Activated T-cell treated with anti-CD3 and anti-CD28 coated beads, Interleukin-2, amount 50 U/mL, for 72 hours (primary cell): ENCODE data around the gene EXOC2. TPM values are rescaled to one million over a fixed set of nuclear protein-coding genes. Genes with fewer than 3 reads are reported as not detected.
A peak's percentile ranks its signal among the peaks of the same experiment; 100 is the strongest.
"Not testable (repeated sequence)": the region's sequence is repeated elsewhere in the genome, so short reads cannot be mapped to it uniquely, and the experiment has no call there.

Source experiments
- ATAC-seq, 2 donors: fragments of 150-1000 bp; cut with Tn5 transposase; replicated peaks in 1 of 2; 2 replicates each; pipeline ENCODE4 v1.10.0; 2021; ENCODE audit warnings: moderate library complexity in 2 of 2, mild to moderate bottlenecking in 1 of 2
- DNase-seq, 2 donors: peaks; one replicate each; pipeline ENCODE4 v3.0.0; 2021 to 2022; ENCODE audit warnings: mixed read lengths in 1 of 2
- H3K27ac Mint-ChIP-seq: one replicate; pipeline ENCODE4 v1.8.0; 2022; ENCODE audit warnings: mild to moderate bottlenecking, moderate library complexity, mixed read lengths
- H3K27me3 Mint-ChIP-seq: one replicate; pipeline ENCODE4 v1.8.0; 2022; ENCODE audit warnings: low read depth, mixed read lengths
- H3K36me3 Mint-ChIP-seq, 2 donors: one replicate each; pipeline ENCODE4 v1.8.0; 2022; ENCODE audit warnings: mixed read lengths in 2 of 2, mild to moderate bottlenecking in 1 of 2; ENCODE audit not compliant: insufficient read depth in 2 of 2
- H3K4me1 Mint-ChIP-seq: one replicate; pipeline ENCODE4 v1.8.0; 2022; ENCODE audit warnings: low read depth, mixed read lengths
- H3K4me3 Mint-ChIP-seq, 2 donors: one replicate each; pipeline ENCODE4 v1.8.0; 2022; ENCODE audit warnings: mild to moderate bottlenecking in 2 of 2, mixed read lengths in 2 of 2, moderate library complexity in 2 of 2
- H3K9me3 Mint-ChIP-seq, 2 donors: one replicate each; pipeline ENCODE4 v1.8.0; 2022; ENCODE audit warnings: mixed read lengths in 2 of 2
- total RNA-seq, 2 donors: library from RNA; stranded (reverse); gene quantifications; one replicate each; pipeline ENCODE4 v1.2.3, GENCODE V29; 2022

EXOC2 gene
- total RNA-seq, 2 donors from 2014 or later: 42.2 to 46.1 TPM

GRCh38 chr6:705047-705446 is 12.1 kb upstream of the EXOC2 start:
- Mint-ChIP-seq H3K27me3 (peaks cover 34% of the 10 kb centered on the region), H3K4me3 (no peak overlapping the region), H3K27ac (no peak overlapping the region), H3K4me1 (peaks cover 21% of the 10 kb centered on the region), H3K9me3 (no peaks in the 10 kb centered on the region), H3K36me3 (no peaks in the 10 kb centered on the region)
- no peak for DNase-seq
- no peak for ATAC-seq

GRCh38 chr6:704046-704445 is 11.1 kb upstream of the EXOC2 start:
- Mint-ChIP-seq H3K4me1 (peaks cover 11% of the 10 kb centered on the region), H3K27me3 (peaks cover 37% of the 10 kb centered on the region), H3K9me3 (no peaks in the 10 kb centered on the region), H3K4me3 (no peak overlapping the region), H3K27ac (no peak overlapping the region), H3K36me3 (no peaks in the 10 kb centered on the region)
- ATAC-seq (no peak), DNase-seq (no peak)

DNA sequence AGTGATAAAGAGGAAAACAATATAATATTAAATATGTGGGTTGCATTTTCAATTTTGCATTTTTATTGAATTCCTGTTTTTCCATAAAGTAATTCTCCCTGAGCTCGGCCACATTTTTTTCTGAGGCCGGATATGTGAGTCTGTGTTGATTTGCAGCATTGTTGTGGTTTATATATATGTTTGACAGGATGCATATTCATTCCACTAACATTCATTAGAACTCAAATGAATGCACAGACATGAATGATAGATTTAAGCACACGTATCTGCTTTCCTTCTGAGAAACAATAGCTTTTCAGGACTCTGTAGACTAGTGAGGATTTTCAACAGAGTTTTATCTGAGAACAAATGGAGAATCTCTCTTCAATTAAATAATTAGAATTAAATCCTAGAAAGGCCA is 10.6 kb upstream of the EXOC2 start:
- Mint-ChIP-seq H3K27me3 (peaks cover 37% of the 10 kb centered on the region), H3K4me3 (no peak overlapping the region), H3K36me3 (no peaks in the 10 kb centered on the region), H3K9me3 (no peaks in the 10 kb centered on the region), H3K27ac (no peak overlapping the region), H3K4me1 (peaks cover 9% of the 10 kb centered on the region)
- peak in 1 of 2 donors; percentile 36 for ATAC-seq
- no peak for DNase-seq

DNA sequence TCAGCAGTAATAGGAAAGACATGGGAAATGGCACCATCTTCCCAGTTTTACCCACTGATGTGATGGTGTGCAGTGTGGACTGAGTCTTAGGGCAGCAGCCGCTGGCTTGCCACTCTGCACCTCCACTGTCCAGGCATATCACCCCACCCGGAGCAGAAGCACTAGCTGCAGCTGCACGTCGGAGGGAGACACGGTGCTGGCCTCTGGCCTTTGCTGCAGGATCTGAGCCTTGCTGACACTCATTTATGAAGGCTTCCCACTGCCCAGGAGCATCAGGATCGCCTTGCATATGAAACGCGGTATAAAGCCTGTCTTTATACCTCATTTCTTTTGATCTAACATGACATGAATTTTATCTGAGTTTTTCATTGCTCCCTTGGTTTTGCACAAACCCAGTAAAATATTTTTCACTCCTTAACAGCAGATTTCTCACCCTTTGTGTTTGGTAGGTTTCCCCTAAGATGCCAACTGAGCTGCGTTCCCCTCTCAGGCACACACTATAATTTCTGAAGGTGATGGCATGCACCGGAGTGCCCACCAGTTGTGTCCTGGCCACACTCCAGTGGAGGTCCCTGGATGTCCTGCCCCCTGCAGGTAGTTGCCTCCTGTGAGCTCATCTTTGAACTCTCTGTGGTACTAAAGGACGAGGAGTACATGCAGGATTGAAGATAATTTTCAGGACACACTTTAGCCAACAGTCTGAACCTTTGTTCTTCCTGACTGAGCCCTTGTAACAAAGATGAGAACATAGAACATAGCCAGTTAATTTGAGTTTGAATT is 9.0 kb upstream of the EXOC2 start:
- ATAC-seq: no peak
- Mint-ChIP-seq H3K4me1 (peaks cover 5% of the 10 kb centered on the region), H3K4me3 (no peak overlapping the region), H3K36me3 (no peaks in the 10 kb centered on the region), H3K27ac (no peak overlapping the region), H3K27me3 (peaks cover 27% of the 10 kb centered on the region), H3K9me3 (no peaks in the 10 kb centered on the region)
- peak in 1 of 2 donors; percentile 10 for DNase-seq

DNA sequence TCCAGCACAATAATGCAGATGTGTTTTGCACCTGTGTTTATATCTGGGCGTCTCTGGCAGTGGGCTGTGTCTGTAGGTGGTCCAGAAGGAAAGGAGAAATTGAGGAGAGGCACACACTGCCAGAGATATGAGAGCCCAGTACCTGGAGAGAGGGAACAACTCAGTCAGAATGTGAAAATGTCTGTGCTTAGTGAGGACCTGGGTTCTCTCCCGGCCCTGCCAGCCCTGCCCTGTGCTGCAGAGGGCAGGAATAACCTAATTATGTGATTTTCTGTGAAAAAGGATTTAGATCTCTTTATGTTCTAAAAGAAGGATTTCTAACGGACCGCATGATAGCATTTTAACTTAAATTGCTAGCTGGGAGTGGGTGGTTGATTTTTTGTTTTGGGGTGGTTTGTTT is 8.3 kb upstream of the EXOC2 start:
- no peaks in the 10 kb centered on the region for H3K36me3 Mint-ChIP-seq
- ATAC-seq (no peak), DNase-seq (no peak)
- H3K4me3 Mint-ChIP-seq: no peak overlapping the region
- H3K9me3 Mint-ChIP-seq: no peaks in the 10 kb centered on the region
- peaks cover 24% of the 10 kb centered on the region for H3K27me3 Mint-ChIP-seq
- H3K27ac Mint-ChIP-seq: no peak overlapping the region
- peaks cover 5% of the 10 kb centered on the region for H3K4me1 Mint-ChIP-seq

GRCh38 chr6:700490-700889 is 7.6 kb upstream of the EXOC2 start:
- Mint-ChIP-seq H3K27ac (no peak overlapping the region), H3K36me3 (no peaks in the 10 kb centered on the region), H3K27me3 (peaks cover 24% of the 10 kb centered on the region), H3K4me1 (peaks cover 5% of the 10 kb centered on the region), H3K9me3 (no peaks in the 10 kb centered on the region), H3K4me3 (no peak overlapping the region)
- ATAC-seq (no peak), DNase-seq (no peak)

GRCh38 chr6:699319-699718 is 6.4 kb upstream of the EXOC2 start:
- Mint-ChIP-seq H3K36me3 (no peaks in the 10 kb centered on the region), H3K27me3 (peaks cover 24% of the 10 kb centered on the region), H3K9me3 (no peaks in the 10 kb centered on the region), H3K27ac (no peak overlapping the region), H3K4me3 (no peak overlapping the region), H3K4me1 (peaks cover under 1% of the 10 kb centered on the region)
- DNase-seq: no peak
- ATAC-seq: no peak

GRCh38 chr6:694431-695126 is 1.6 kb upstream of the EXOC2 start:
- H3K9me3 Mint-ChIP-seq, H3K4me3 Mint-ChIP-seq, H3K36me3 Mint-ChIP-seq, H3K27me3 Mint-ChIP-seq, ATAC-seq, H3K27ac Mint-ChIP-seq, DNase-seq: not testable (repeated sequence)
- peaks cover 30% of the 10 kb centered on the region for H3K4me1 Mint-ChIP-seq

GRCh38 chr6:693723-694009 is 727 bp upstream of the EXOC2 start:
- no peaks in the 10 kb centered on the region for H3K9me3 Mint-ChIP-seq
- DNase-seq (no peak), ATAC-seq (no peak)
- H3K4me1 Mint-ChIP-seq: peaks cover 35% of the 10 kb centered on the region
- peak overlapping the region; percentile 93 to 94 for H3K4me3 Mint-ChIP-seq
- H3K36me3 Mint-ChIP-seq: peaks cover 0 to 2% of the 10 kb centered on the region in 2 donors
- no peak overlapping the region for H3K27ac Mint-ChIP-seq
- no peaks in the 10 kb centered on the region for H3K27me3 Mint-ChIP-seq

DNA sequence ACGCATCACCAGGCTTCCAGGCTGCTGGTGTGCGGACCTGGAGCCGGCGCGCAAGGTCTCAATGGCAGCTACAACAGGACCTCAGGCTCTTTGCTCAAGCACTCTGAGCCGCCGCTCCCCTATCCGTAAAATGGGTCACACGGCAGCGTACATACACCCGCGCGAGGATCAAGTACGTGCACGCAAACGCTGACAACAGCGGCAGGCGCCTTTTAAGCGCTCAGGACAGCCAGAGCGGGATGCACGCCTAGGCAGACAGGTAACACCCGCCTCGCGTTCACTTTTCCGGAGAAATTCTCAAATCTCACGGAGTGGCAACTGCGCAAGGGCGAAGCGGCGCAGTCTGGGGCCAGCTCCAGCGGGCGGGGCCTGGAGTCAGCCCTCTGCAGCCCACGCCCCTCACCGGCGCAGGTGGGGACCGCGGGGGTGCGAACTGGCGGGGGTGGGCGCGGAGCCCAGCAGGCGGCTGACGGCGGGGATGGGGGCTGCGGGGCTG is 535 bp downstream of the EXOC2 start:
- Mint-ChIP-seq H3K36me3 (peaks cover 0 to 2% of the 10 kb centered on the region in 2 donors), H3K4me1 (peaks cover 35% of the 10 kb centered on the region), H3K4me3 (peak overlapping the region; percentile 87 to 91), H3K27me3 (no peaks in the 10 kb centered on the region), H3K9me3 (no peaks in the 10 kb centered on the region), H3K27ac (peak overlapping the region; percentile 85)
- peak; percentile 70 to 81 for DNase-seq
- peak; percentile 86 to 89 for ATAC-seq

- Mint-ChIP-seq H3K4me3 (no peak overlapping the region), H3K36me3 (peaks cover 0 to 3% of the 10 kb centered on the region in 2 donors), H3K4me1 (peaks cover 36% of the 10 kb centered on the region), H3K9me3 (no peaks in the 10 kb centered on the region), H3K27me3 (no peaks in the 10 kb centered on the region), H3K27ac (no peak overlapping the region)
- DNase-seq (no peak), ATAC-seq (no peak)
Observed at GRCh38 chr6:689223-689622, 3.7 kb downstream of the EXOC2 start.

DNA sequence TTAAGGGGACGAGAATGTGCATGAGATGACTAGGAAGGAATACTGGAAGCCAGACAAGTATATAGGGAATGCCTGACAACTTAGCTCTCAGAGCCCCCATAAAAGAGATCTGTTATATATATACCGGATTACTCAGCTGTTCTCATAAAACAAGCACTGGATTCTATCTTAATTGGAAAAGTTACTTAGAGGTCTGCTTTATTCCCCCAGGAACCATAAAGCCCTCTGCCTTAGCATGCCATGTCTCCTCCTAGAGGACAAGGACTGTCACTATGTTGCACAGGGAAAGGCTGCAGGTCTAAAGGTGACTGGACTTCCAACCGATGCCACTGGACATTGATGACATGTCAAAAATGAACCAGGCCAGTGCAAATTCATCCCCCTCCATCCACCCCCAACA is 6.4 kb downstream of the EXOC2 start:
- H3K27me3 Mint-ChIP-seq: no peaks in the 10 kb centered on the region
- DNase-seq (no peak), ATAC-seq (no peak)
- peaks cover 48% of the 10 kb centered on the region for H3K4me1 Mint-ChIP-seq
- no peak overlapping the region for H3K27ac Mint-ChIP-seq
- peaks cover 0 to 5% of the 10 kb centered on the region in 2 donors for H3K36me3 Mint-ChIP-seq
- H3K4me3 Mint-ChIP-seq: no peak overlapping the region
- no peaks in the 10 kb centered on the region for H3K9me3 Mint-ChIP-seq

DNA sequence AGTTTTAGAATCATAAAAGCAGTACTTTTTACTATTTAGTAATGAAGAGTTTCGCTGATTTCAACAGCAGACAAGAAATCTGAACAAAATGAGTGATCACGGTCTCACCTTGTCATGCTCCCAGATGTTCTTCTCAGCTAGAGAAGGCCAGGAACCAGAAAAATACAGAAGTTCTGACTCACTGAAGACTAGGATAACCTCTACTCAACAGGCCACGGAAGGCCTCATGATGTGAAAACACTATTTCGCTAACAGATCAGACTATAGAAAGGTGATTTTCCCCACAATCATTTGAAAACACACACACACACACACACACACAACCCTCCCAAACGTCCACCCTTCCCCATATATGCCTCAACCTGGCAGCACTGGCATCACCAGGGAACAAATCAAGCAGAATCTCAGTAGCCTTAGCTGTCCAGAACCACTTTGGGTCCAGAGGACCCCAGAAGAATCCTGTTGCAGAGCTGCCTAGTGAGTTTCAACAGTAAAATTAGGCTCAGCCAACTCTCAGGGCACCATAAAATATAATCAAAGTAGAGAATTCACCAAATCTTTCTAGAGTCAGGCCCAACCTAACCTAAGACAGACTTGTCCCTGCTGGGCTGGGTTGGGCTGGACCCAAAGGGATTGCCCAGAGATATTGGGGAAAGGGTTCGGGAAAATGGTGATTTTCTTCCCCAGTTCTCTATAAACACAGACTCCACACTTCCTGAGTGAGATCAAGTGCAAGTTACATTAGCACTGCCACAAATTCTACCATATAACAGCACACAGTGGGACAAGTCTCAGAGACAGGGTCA is 7.9 kb downstream of the EXOC2 start:
- H3K9me3 Mint-ChIP-seq: no peaks in the 10 kb centered on the region
- H3K27ac Mint-ChIP-seq: peak overlapping the region; percentile 87
- DNase-seq: peak; percentile 49 to 50
- ATAC-seq: peak; percentile 98 to 99
- H3K36me3 Mint-ChIP-seq: peaks cover 0 to 5% of the 10 kb centered on the region in 2 donors
- peaks cover 47% of the 10 kb centered on the region for H3K4me1 Mint-ChIP-seq
- no peaks in the 10 kb centered on the region for H3K27me3 Mint-ChIP-seq
- H3K4me3 Mint-ChIP-seq: peak overlapping the region; percentile 71 to 72
